Heart left ventricle (tissue), 16 donors: Measurements from ENCODE around the gene NBL1. TPM values are rescaled to one million over a fixed set of nuclear protein-coding genes. Genes with fewer than 3 reads are reported as not detected.

Experiments used
- ATAC-seq, 4 donors: fragments of 200-7000 bp; cut with Tn5 transposase; one replicate each; pipeline ENCODE4 v1.9.1; 2020 to 2022; ENCODE audit warnings: moderate library complexity in 4 of 4, mild to moderate bottlenecking in 3 of 4, moderate number of reproducible peaks in 1 of 4
- DNase-seq, 5 donors: peaks; one replicate each; pipeline ENCODE4 v3.0.0-alpha.2; 2020
- H3K27ac ChIP-seq, 12 donors: fragments of 200-600 bp; sonication (generic) in 4 of 12; one replicate each; pipeline versions ENCODE4 v1.5.0 to v1.8.0; 2016 to 2022; ENCODE audit warnings: mild to moderate bottlenecking in 2 of 12
- H3K27me3 ChIP-seq, 9 donors: fragments of 200-600 bp; sonication (generic) in 2 of 9; one replicate each; pipeline versions ENCODE4 v1.5.1 to v1.8.0; 2016 to 2022; ENCODE audit warnings: mild to moderate bottlenecking in 3 of 9
- H3K36me3 ChIP-seq, 9 donors: fragments of 200-600 bp; sonication (generic) in 2 of 9; one replicate each; pipeline versions ENCODE4 v1.5.0 to v1.8.0; 2018 to 2022; ENCODE audit warnings: mild to moderate bottlenecking in 2 of 9
- H3K4me1 ChIP-seq, 12 donors: fragments of 200-600 bp; sonication (generic) in 4 of 12; one replicate each; pipeline versions ENCODE4 v1.5.0 to v1.8.0; 2016 to 2022; ENCODE audit warnings: mild to moderate bottlenecking in 3 of 12
- H3K4me3 ChIP-seq, 12 donors: fragments of 200-600 bp; sonication (generic) in 4 of 12; one replicate each; pipeline versions ENCODE4 v1.5.0 to v1.8.0; 2017 to 2022; ENCODE audit warnings: mild to moderate bottlenecking in 9 of 12, moderate library complexity in 4 of 12
- H3K9me3 ChIP-seq, 12 donors: fragments of 200-600 bp; sonication (generic) in 4 of 12; one replicate each; pipeline versions ENCODE4 v1.5.0 to v1.8.0; 2016 to 2022; ENCODE audit warnings: mild to moderate bottlenecking in 1 of 12
- POLR2A ChIP-seq, 2 donors: fragments of 450-650 bp; IDR thresholded peaks; one replicate each; pipeline ENCODE4 v1.6.1; 2017; ENCODE audit warnings: antibody characterized with exemption in 2 of 2, mild to moderate bottlenecking in 2 of 2, moderate library complexity in 2 of 2
- WGBS, 4 donors: extraction: QIAGEN DNeasy Blood & Tissue Kit in 2 of 4; methylation state at CpG; one replicate each; pipeline versions ENCODE4 v1.1.5 to v1.1.7; 2013 to 2018; 5-methylcytosine and 5-hydroxymethylcytosine counted together
- intact Hi-C, 10 donors: fragments of 100-400 bp; cut with DNase I; formaldehyde crosslinking; loops; one replicate each; pipeline versions ENCODE4 v1.11.1 to v1.14.2; 2022
- polyA plus RNA-seq, 2 donors: library from polyadenylated mRNA; stranded (reverse); fragments of 200-250 nt; gene quantifications; one replicate each; pipeline ENCODE4 v1.2.3, GENCODE V29; 2013
- total RNA-seq, 9 donors: library from RNA; depleted of rRNA in 2 of 9; stranded (reverse); fragments of >200 nt in 2 of 9; fragmentation: NEBNext Ultra II Directional in 3 of 9; extraction: Animal tissue kit (Norgen Biotek cat#: 25700) in 3 of 9; gene quantifications; one replicate each; pipeline versions ENCODE4 v1.1.0 to v1.2.4, GENCODE V29; 2016 to 2023
- TF ChIP-seq, protein P1 (sequence below), 12 donors: fragments of 200-600 bp; sonication (generic) in 4 of 12; IDR thresholded peaks; one replicate each; pipeline versions ENCODE4 v1.5.0 to v1.8.0; 2018 to 2022; ENCODE audit warnings: antibody characterized with exemption in 12 of 12, mild to moderate bottlenecking in 5 of 12
- donor health status: ischemic (EF 13 %, LVEDD 7.1; RV severe dilation, severe dysfunction).
- donor health status: healthy with polysubstance abuse.
- donor health status: DM: no; HTN: yes; CAD: no.
- donor health status: DM: no; HTN: no; CAD: no.
- donor health status: ischemic (EF 25% LVEDD 6.9; RV normal size, moderate dysfunction).
- donor health status: ischemic (EF 25% LVEDD 5.7; RV mildly dilated, moderate dysfunction).
- donor health status: healthy.
- donor health status: DM: yes; HTN: yes; CAD: no.
- donor health status: ischemic (EF 35%, LVEDD 5.7; RV mildly dilated, moderate dysfunction).
- donor health status: nonischemic (EF 11% LVEDD 7.7; RV severe dilation, severe dysfunction).
- donor health status: DM: yes; HTN: yes; CAD: no.
- donor health status: PGD.
- donor health status: ischemic (EF 29% LVEDD 5.4; RV normal size, mild dysfunction).
- donor health status: nonischemic (EF 23%, LVEDD 6.1; RV moderate dilation, normal function).

The NBL1 gene
- total and polyA plus RNA-seq, 11 donors = 19.3 to 61.4 (median 33.1) TPM

DNA sequence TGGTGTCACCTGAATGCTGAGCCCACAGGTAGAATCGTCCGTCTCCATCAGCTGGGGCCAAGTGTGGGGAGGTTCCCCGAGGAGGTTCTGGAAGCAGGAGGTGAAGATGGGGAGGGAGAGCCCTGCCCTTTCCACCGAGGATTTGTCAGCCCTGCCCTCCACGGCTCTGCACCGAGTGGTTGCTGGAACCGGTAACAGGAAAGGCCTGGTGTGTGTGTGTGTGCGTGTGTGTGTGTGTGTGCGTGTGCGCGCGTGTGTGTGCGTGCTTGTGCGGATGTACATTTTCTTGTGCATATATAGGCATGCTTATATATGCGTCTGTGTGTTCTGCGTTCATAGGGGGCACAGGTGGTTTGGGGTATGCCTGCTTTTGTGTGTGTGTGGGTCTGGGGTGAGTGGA lies 3.5 kb downstream of the NBL1 start:
- DNase-seq (no peak), ATAC-seq (peak in 1 of 4 donors; percentile 26)
- 48 to 61% (median 56%) methylated on average over 16 of the region's 16 CpGs for whole genome bisulfite sequencing, 4 donors
- Histone ChIP-seq H3K4me1 (peaks cover 12 to 87% (median 58%) of the 10 kb centered on the region in 12 donors), H3K4me3 (peak overlapping the region in 3 of 12 donors; percentile 17 to 94 (median 87)), H3K27ac (peak overlapping the region in 11 of 12 donors; percentile 24 to 95 (median 71)), H3K9me3 (no peaks in the 10 kb centered on the region), H3K36me3 (no peaks in the 10 kb centered on the region), H3K27me3 (peaks cover 0 to 28% (median 0%) of the 10 kb centered on the region in 9 donors)
- TF ChIP-seq, protein P1, sequence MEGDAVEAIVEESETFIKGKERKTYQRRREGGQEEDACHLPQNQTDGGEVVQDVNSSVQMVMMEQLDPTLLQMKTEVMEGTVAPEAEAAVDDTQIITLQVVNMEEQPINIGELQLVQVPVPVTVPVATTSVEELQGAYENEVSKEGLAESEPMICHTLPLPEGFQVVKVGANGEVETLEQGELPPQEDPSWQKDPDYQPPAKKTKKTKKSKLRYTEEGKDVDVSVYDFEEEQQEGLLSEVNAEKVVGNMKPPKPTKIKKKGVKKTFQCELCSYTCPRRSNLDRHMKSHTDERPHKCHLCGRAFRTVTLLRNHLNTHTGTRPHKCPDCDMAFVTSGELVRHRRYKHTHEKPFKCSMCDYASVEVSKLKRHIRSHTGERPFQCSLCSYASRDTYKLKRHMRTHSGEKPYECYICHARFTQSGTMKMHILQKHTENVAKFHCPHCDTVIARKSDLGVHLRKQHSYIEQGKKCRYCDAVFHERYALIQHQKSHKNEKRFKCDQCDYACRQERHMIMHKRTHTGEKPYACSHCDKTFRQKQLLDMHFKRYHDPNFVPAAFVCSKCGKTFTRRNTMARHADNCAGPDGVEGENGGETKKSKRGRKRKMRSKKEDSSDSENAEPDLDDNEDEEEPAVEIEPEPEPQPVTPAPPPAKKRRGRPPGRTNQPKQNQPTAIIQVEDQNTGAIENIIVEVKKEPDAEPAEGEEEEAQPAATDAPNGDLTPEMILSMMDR (IDR thresholded peaks at IDR 0.05) = no peak
- TF ChIP-seq POLR2A (IDR thresholded peaks at IDR 0.05) = no peak
- intact Hi-C loops = loop anchor here in 7 of 10 donors (5.0 to 10.0 kb wide), 9 partner anchors 50 to 255 kb away; partner anchors contain the start of gene CAPZB (in 4 of the 7)

DNA sequence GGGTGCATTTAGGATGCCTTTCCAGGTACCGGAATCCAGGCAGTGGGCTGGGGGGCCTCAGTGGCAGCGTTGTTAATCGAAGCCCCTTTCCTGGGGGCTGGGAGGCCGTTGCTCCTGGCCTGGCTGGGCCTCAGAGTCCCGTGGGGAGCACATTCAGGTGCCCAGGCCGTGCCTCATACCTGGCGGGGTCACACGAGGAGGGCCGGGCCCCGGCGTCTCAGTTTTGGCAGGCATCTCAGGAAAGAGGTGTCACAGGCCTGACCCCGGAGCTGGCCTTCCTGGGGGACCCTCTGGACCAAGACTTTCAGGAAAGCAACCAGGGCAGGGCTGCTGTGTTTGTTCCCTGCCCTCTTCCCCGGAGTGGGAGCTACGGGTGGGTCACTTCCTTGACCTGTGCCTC lies 4.1 kb downstream of the NBL1 start:
- H3K9me3 ChIP-seq = no peaks in the 10 kb centered on the region
- H3K27ac ChIP-seq = peak overlapping the region; percentile 32 to 95 (median 68)
- no peaks in the 10 kb centered on the region for H3K36me3 ChIP-seq
- TF ChIP-seq POLR2A (IDR thresholded peaks at IDR 0.05) = no peak
- TF ChIP-seq, protein P1 (IDR thresholded peaks at IDR 0.05) = no peak
- peak overlapping the region in 2 of 12 donors; percentile 26 to 87 for H3K4me3 ChIP-seq
- 54 to 66% (median 57%) methylated on average over 14 of the region's 14 CpGs for WGBS, 4 donors
- intact Hi-C loops = loop anchor here in 7 of 10 donors (5.0 to 10.0 kb wide), 9 partner anchors 51 to 256 kb away; partner anchors contain the start of gene CAPZB (in 4 of the 7)
- DNase-seq (no peak), ATAC-seq (peak in 1 of 4 donors; percentile 0)
- H3K4me1 ChIP-seq = peaks cover 12 to 87% (median 58%) of the 10 kb centered on the region in 12 donors
- H3K27me3 ChIP-seq = peaks cover 0 to 22% (median 0%) of the 10 kb centered on the region in 9 donors

DNA sequence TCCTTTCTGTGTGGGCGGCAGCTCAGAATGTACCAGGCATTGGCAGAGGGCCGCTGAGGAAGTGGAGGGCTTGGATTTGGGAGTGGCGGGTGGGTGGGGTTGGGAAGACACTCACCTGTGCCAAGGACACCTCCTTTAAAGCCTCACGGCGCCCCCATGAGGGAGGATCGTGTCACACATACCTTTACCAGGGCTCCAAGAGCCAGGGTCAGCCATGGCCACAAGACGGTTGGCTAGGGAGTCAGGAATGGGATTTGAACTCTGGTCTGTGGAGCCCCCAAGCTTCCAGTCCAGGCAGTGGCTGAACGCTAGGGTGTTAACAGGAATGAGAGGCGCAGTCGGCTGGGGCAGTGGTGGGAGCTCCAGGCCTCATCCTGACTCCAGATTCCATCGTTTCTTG lies 4.6 kb downstream of the NBL1 start:
- 45 to 55% (median 49%) methylated on average over 8 to 11 of the region's 11 CpGs for WGBS, 4 donors
- Histone ChIP-seq H3K27me3 (peaks cover 0 to 20% (median 0%) of the 10 kb centered on the region in 9 donors), H3K4me3 (no peak overlapping the region), H3K4me1 (peaks cover 12 to 87% (median 59%) of the 10 kb centered on the region in 12 donors), H3K36me3 (no peaks in the 10 kb centered on the region), H3K9me3 (no peaks in the 10 kb centered on the region), H3K27ac (peak overlapping the region; percentile 32 to 95 (median 68))
- ATAC-seq (no peak), DNase-seq (no peak)
- intact Hi-C loops = loop anchor here in 7 of 10 donors (5.0 to 10.0 kb wide), 9 partner anchors 51 to 256 kb away; partner anchors contain the start of gene CAPZB (in 4 of the 7)
- no peak for TF ChIP-seq POLR2A (IDR thresholded peaks at IDR 0.05)
- TF ChIP-seq, protein P1 (IDR thresholded peaks at IDR 0.05) = peak in 9 of 12 donors; percentile 10 to 48 (median 35)

DNA sequence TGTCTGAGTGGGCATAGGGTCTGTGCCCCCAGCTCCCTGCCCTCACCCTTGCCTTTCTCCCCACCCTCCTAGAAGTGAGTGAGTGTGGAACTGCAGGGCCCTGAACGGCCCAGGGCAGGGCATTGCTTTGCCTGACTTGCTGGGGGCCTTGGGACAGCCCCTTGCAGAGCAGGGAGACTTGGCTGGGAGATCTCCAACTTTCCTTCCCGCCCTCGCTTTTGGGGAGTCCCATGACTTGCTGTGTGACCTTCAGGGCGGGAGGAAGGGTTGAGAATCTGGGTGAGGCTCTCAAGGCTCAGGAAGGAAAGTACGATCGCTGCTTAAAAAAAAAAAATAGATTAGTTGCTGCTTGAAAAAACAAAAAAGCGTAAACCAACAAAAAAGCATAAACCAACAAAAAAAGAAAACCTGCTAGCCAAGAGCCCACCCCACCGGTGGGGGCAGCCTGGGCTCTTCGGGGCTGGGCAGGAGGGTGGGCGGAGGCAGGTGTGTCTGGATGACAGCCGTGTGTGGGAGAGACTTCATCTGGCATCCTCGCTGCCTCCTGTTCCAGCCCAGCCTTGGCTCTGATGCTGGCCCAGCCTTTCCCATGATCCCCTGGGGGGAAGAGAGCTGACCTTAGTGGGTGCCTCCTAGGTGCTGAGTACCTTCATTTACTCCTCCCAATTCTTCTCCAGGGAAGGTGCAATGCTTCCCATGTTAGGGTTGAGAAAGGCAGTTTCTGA lies 6.5 kb downstream of the NBL1 start:
- WGBS, 4 donors = 34 to 48% (median 40%) methylated on average over 12 of the region's 12 CpGs
- H3K36me3 ChIP-seq = peaks cover 0 to 8% (median 2%) of the 10 kb centered on the region in 9 donors
- H3K4me1 ChIP-seq = peaks cover 12 to 83% (median 57%) of the 10 kb centered on the region in 12 donors
- no peak for DNase-seq
- peak in 3 of 4 donors; percentile 2 to 40 (median 17) for ATAC-seq
- H3K4me3 ChIP-seq = peak overlapping the region in 6 of 12 donors; percentile 5 to 33 (median 14)
- TF ChIP-seq POLR2A (IDR thresholded peaks at IDR 0.05) = no peak
- TF ChIP-seq, protein P1 (IDR thresholded peaks at IDR 0.05) = no peak
- peak overlapping the region; percentile 4 to 95 (median 78) for H3K27ac ChIP-seq
- H3K9me3 ChIP-seq = no peaks in the 10 kb centered on the region
- peaks cover 0 to 10% (median 0%) of the 10 kb centered on the region in 9 donors for H3K27me3 ChIP-seq
- intact Hi-C loops = loop anchor here in 9 of 10 donors (2.0 to 10.0 kb wide), 10 partner anchors 163 to 436 kb away; partner anchors contain the start of genes EMC1 (in 6 of the 9), MRTO4 (in 6 of the 9), CAPZB (in 2 of the 9) and UBR4 (in 1 of the 9)
